AG04450 (cell line): Measurements from ENCODE around the gene TMEM154. TPM values are rescaled to one million over a fixed set of nuclear protein-coding genes. Genes with fewer than 3 reads are reported as not detected.
"Not testable (repeated sequence)": the region's sequence is repeated elsewhere in the genome, so short reads cannot be mapped to it uniquely, and the experiment has no call there.

Experiments used
- CTCF ChIA-PET: fragments of 300-600, 350-600 bp; formaldehyde crosslinking; extraction: SDS; loops from one replicate; lab custom pipeline; 2022; ENCODE audit warnings: antibody characterized with exemption, inconsistent platforms; lab: Charles Lee
- POLR2A ChIA-PET: fragments of 350-600 bp; formaldehyde crosslinking; extraction: SDS; loops from one replicate; lab custom pipeline; 2021; ENCODE audit warnings: antibody characterized with exemption, inconsistent platforms; lab: Yijun Ruan, JAX
- DNase-seq: peaks from one replicate; pipeline ENCODE4 v3.0.0-alpha.2; 2011; ENCODE audit warnings: low read depth, low spot score
- H3K27ac ChIP-seq: one replicate; pipeline ENCODE4 v1.5.1; 2012; ENCODE audit warnings: low read depth, low read length, control low read depth
- H3K27me3 ChIP-seq: one replicate; pipeline ENCODE4 v1.6.0; 2012; ENCODE audit warnings: low read length; ENCODE audit not compliant: control insufficient read depth, insufficient read depth
- H3K4me3 ChIP-seq: 2 replicates; pipeline ENCODE4 v1.5.1; 2011; ENCODE audit warnings: mild to moderate bottlenecking, low read depth, low read length, control low read depth
- H3K9me3 ChIP-seq: 2 replicates; pipeline ENCODE4 v1.5.1; 2012; ENCODE audit warnings: low read length; ENCODE audit not compliant: control insufficient read depth, insufficient read depth
- polyA plus RNA-seq: library from polyadenylated mRNA; depleted of rRNA; stranded (reverse); fragments of >200 nt; gene quantifications from 2 replicates; pipeline ENCODE4 v1.2.3, GENCODE V29; 2011
- TF ChIP-seq, protein P1 (sequence below): IDR thresholded peaks from 2 replicates; pipeline ENCODE4 v1.5.1; 2011; ENCODE audit warnings: low read depth, low read length, control low read depth, inconsistent platforms

Gene TMEM154
- polyA plus RNA-seq, 1 experiment: 0.63 TPM

- H3K4me3 ChIP-seq: no peak overlapping the region
- TF ChIP-seq, protein P1, sequence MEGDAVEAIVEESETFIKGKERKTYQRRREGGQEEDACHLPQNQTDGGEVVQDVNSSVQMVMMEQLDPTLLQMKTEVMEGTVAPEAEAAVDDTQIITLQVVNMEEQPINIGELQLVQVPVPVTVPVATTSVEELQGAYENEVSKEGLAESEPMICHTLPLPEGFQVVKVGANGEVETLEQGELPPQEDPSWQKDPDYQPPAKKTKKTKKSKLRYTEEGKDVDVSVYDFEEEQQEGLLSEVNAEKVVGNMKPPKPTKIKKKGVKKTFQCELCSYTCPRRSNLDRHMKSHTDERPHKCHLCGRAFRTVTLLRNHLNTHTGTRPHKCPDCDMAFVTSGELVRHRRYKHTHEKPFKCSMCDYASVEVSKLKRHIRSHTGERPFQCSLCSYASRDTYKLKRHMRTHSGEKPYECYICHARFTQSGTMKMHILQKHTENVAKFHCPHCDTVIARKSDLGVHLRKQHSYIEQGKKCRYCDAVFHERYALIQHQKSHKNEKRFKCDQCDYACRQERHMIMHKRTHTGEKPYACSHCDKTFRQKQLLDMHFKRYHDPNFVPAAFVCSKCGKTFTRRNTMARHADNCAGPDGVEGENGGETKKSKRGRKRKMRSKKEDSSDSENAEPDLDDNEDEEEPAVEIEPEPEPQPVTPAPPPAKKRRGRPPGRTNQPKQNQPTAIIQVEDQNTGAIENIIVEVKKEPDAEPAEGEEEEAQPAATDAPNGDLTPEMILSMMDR: no peak
- DNase-seq: no peak
- H3K9me3 ChIP-seq: no peaks in the 10 kb centered on the region
- no peak overlapping the region for H3K27ac ChIP-seq
- POLR2A ChIA-PET: no interaction called here
- peaks cover 3% of the 10 kb centered on the region for H3K27me3 ChIP-seq
- CTCF ChIA-PET: interaction anchor here (1.1 kb wide), 1 partner anchor 27 kb away, joined by 3 read pairs; no protein-coding TSS in a partner anchor
These were observed 11.3 kb downstream of the TMEM154 start for GRCh38 chr4:152668338-152668964.

- ChIA-PET POLR2A (no interaction called here), CTCF (interaction anchor here (0.6 to 1.1 kb wide), 2 partner anchors 26 to 925 kb away, joined by 3 read pairs; no protein-coding TSS in a partner anchor)
- no peak for DNase-seq
- Histone ChIP-seq H3K27me3 (peaks cover 3% of the 10 kb centered on the region), H3K27ac (no peak overlapping the region), H3K4me3 (no peak overlapping the region), H3K9me3 (no peaks in the 10 kb centered on the region)
- TF ChIP-seq, protein P1: no peak
These were observed 12.0 kb downstream of the TMEM154 start for GRCh38 chr4:152667781-152668180.

DNA sequence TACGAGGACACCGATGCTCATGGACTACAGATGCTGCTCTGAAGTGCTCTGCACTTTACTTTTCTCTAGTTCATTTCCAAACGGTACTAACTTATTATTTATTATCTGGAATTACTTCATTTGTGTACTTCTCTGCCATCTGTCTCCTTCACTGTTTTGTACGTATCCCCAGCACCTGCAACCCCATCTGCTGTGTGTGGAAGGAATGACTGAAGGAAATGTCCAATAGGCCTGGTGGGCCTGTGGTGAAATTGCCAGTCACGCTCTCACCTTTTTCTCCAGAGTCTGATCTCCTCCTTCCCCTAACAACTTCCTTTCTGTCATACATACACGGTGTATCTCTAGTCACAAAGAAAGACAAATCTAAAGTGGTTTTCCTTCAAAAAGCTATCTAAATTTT, 12.9 kb downstream of the TMEM154 start:
- H3K9me3 ChIP-seq: no peaks in the 10 kb centered on the region
- H3K27me3 ChIP-seq: peaks cover 7% of the 10 kb centered on the region
- POLR2A ChIA-PET: no interaction called here
- DNase-seq: no peak
- CTCF ChIA-PET: no interaction called here
- TF ChIP-seq, protein P1: no peak
- no peak overlapping the region for H3K4me3 ChIP-seq
- no peak overlapping the region for H3K27ac ChIP-seq

DNA sequence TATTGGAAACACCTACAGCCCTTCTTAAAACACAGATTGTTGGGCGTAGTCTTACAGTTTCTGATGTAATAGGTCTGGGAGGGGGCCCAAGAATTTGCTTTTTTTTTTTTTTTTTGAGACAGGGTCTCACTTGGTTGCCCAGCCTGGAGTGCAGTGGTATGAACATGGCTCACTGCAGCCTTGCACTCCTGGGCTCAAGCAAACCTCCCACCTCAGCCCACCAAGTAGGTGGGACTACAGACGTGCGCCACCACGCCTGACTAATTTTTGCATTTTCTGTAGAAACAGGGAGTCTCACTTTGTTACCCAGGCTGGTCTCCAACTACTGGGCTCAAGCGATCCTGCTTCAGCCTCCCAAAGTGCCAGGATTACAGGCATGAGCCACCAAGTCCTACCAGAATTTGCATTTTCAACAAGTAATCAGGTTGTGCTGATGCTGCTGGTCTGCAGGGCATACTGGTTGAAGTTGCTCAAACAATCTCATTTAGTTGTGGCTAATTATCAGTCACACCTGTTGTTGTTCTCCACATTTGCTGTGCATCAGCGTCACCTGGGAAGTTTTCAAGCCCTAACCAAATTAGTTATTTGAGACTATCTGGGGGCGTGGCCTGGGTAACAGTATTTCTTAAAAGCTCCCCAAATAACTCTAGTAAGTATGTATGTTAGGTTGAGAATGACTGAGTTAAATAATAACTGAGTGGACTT, 14.0 kb downstream of the TMEM154 start:
- Histone ChIP-seq H3K27me3 (peaks cover 7% of the 10 kb centered on the region), H3K27ac (no peak overlapping the region), H3K9me3 (no peaks in the 10 kb centered on the region), H3K4me3 (no peak overlapping the region)
- POLR2A ChIA-PET: no interaction called here
- CTCF ChIA-PET: interaction anchor here (1.2 to 1.3 kb wide), 2 partner anchors 26 to 164 kb away, joined by 3 to 5 read pairs; no protein-coding TSS in a partner anchor
- DNase-seq: no peak
- TF ChIP-seq, protein P1: no peak

GRCh38 chr4:152664067-152664378, 15.8 kb downstream of the TMEM154 start:
- CTCF ChIA-PET: interaction anchor here (1.4 kb wide), 1 partner anchor 163 kb away, joined by 3 read pairs; no protein-coding TSS in a partner anchor
- POLR2A ChIA-PET, H3K9me3 ChIP-seq, H3K27me3 ChIP-seq, H3K4me3 ChIP-seq, DNase-seq, H3K27ac ChIP-seq: not testable (repeated sequence)
